Posterior vena cava (tissue), 2 donors: ENCODE results near the gene HOTAIR. TPM values are rescaled to one million over a fixed set of nuclear protein-coding genes. Genes with fewer than 3 reads are reported as not detected.

Source experiments
- DNase-seq: peaks from one replicate; pipeline ENCODE4 v3.0.0-alpha.2; 2020; ENCODE audit warnings: low spot score
- intact Hi-C, 2 donors: fragments of 100-400 bp; cut with DNase I; formaldehyde crosslinking; loops; one replicate each; pipeline versions ENCODE4 v1.14.1 to v1.14.2; 2022 to 2023
- microRNA-seq, 2 donors: library from miRNA; unstranded; fragments of <30 nt; microRNA quantifications; one replicate each; pipeline ENCODE4 v1.2.0, GENCODE V29; 2020 to 2021; ENCODE audit warnings: borderline microRNAs expressed in 2 of 2
- total RNA-seq, 2 donors: library from RNA; stranded (reverse); fragmentation: NEBNext Ultra II Directional; extraction: Animal tissue kit (Norgen Biotek cat#: 25700); gene quantifications; one replicate each; pipeline ENCODE4 v1.2.1, GENCODE V29; 2021
- donor health status: DM: yes; HTN: yes; CAD: no.
- donor health status: DM: yes; HTN: yes; CAD: no.

Gene HOTAIR
- total RNA-seq, 2 donors from 2014 or later, result 2.0 to 4.8 TPM

- DNase-seq, result no peak
- intact Hi-C loops, result no loop called here
These were observed 50.0 kb downstream of the HOTAIR start for GRCh38 chr12:53924521-53925405.

GRCh38 chr12:53916788-53917655, 57.7 kb downstream of the HOTAIR start:
- intact Hi-C loops, result no loop called here
- DNase-seq, result no peak

Small RNA genes lying within 50 kb of the gene (microRNA-seq; reads per million reads assigned to microRNA genes)
- 2,414 to 3,977 reads per million in 2 donors for gene MIR196A2

Other genes starting within 250 kb of the HOTAIR start
- 100 to 1,000 TPM; 124 to 131 TPM for gene CALCOCO1, start 247.5 kb downstream of the HOTAIR start, total RNA-seq
- not detected for gene CISTR, start 223.0 kb downstream of the HOTAIR start, total RNA-seq
- 1 to 10 TPM in 1 of 2 donors, under 1 TPM in 1; 0.23 to 1.1 TPM for gene HOXC13, start 36.1 kb downstream of the HOTAIR start, total RNA-seq
- gene HOXC12, start 20.1 kb downstream of the HOTAIR start, total RNA-seq, result 1 to 10 TPM in 1 of 2 donors, not detected in 1; 1.1 TPM
- 1 to 10 TPM; 1.3 to 4.2 TPM for gene HOXC11, start 1.8 kb downstream of the HOTAIR start, total RNA-seq
- 10 to 100 TPM; 27.9 to 35.5 TPM for gene HOXC10, start 10.2 kb upstream of the HOTAIR start, total RNA-seq
- gene HOXC9, start 25.2 kb upstream of the HOTAIR start, total RNA-seq, result 10 to 100 TPM in 1 of 2 donors, 1 to 10 TPM in 1; 7.0 to 12.0 TPM
- gene HOXC8, start 34.0 kb upstream of the HOTAIR start, total RNA-seq, result 10 to 100 TPM; 13.5 to 22.4 TPM
- 10 to 100 TPM; 23.5 to 31.1 TPM for gene HOXC6, start 53.5 kb upstream of the HOTAIR start, total RNA-seq
- 1 to 10 TPM; 2.9 to 5.6 TPM for gene HOXC5, start 58.1 kb upstream of the HOTAIR start, total RNA-seq
- gene HOXC4, start 78.9 kb upstream of the HOTAIR start, total RNA-seq, result 10 to 100 TPM; 17.1 to 19.4 TPM
- gene SMUG1, start 214.0 kb upstream of the HOTAIR start, total RNA-seq, result 10 to 100 TPM; 21.2 to 25.7 TPM